Renal cortical epithelial cell (primary cell): Measurements from ENCODE around the gene CCDC167. TPM values are rescaled to one million over a fixed set of nuclear protein-coding genes. Genes with fewer than 3 reads are reported as not detected.
"Not testable (repeated sequence)": the region's sequence is repeated elsewhere in the genome, so short reads cannot be mapped to it uniquely, and the experiment has no call there.

Source experiments
- DNase-seq: peaks from one replicate; pipeline ENCODE4 v3.0.0-alpha.2; 2011; ENCODE audit warnings: low read depth
- total RNA-seq: library from RNA; depleted of rRNA; stranded (reverse); fragments of >200 nt; gene quantifications from 2 replicates; pipeline ENCODE4 v1.2.3, GENCODE V29; 2014

CCDC167 gene
- total RNA-seq, 1 donor from 2014 or later: 21.1 TPM

DNA sequence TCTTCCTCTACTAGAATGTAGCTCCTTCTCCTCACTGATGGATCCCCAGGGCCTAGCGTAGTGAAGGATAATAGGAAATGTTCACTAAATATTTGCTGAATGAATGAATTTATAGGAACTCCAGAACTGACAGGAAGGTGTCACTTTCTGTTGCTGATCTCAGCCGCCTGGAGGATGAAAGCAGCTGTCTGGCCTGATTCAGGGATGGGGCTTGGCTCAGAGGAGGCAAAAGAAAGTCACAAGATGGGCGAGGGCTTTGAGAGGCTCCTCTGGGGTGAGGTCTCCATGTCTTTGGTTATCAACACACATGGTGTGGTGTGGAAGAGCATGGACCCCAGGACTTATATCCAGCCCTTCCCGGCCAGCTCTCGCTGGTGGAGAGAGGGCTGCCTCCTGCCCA lies 11.5 kb upstream of the CCDC167 start:
- no peak for DNase-seq

DNA sequence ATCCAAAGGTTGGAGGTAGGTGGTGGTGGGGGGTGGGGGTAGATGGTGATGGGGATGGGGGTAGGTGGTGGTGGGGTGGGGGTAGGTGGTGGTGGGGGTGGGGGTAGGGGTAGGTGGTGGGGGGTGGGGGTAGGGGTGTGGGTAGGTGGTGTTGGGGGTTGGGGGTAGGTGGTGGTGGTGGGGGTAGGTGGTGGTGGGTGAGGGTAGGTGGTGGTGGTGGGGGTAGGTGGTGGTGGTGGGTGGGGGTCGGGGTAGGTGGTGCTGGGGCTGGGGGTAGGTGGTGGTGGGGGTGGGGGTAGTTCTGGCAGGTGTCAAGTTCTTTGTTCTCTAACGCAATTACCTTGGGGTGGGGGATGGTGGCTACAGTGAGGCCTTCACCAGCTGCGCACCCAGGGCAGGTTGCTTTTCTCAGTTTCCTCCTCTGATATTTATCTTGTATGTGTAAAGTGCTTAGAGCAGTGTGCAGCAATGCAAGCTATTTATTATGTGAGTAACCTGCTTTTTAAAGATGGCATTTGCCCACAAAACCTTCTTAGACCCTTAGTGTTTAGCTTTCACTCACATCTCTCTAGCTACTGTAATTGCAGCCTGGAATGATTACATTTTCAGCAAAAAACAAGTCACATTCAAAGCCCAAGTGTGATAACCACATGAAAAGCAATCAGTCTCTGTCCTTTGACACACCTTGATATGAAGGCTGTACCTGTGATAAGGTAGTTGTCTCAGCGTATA lies 8.2 kb upstream of the CCDC167 start:
- no peak for DNase-seq

DNA sequence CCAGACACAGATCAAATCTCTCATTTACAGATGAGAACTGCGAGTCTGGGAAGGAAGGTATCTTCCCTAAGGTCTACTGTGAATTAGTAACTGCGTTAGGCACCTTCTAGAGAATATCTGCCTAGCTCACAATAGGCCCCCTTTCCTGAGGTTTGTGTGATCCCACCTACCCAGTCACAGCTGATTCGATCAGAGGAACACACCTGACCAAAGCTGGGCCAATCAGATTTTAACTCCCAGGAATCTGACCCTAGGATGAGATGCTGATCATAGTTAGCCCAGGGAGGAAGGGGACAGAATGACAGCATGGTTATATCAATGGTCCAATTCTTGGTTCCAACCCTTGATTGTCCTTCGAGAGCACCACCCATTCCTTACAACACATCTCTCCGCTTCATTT lies 7.4 kb upstream of the CCDC167 start:
- no peak for DNase-seq

DNA sequence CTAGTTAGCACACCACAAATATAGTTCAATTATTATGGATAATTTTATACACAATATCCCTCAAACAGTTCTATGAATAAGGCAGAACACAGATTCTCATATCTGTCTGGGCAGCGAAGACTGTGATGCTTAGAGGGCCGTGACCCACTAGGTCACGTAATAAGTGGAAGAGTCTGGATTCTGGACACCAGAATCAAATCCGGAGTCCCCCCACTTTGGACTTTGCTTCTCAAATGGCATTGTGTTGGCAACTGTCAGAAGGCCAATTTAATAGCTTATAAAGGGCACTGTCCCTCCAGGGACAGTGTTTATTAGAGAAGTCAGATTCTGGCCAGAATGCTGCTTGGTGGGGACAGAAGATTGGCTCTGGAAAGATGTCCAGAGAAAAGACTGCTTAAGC lies 6.8 kb upstream of the CCDC167 start:
- no peak for DNase-seq

DNA sequence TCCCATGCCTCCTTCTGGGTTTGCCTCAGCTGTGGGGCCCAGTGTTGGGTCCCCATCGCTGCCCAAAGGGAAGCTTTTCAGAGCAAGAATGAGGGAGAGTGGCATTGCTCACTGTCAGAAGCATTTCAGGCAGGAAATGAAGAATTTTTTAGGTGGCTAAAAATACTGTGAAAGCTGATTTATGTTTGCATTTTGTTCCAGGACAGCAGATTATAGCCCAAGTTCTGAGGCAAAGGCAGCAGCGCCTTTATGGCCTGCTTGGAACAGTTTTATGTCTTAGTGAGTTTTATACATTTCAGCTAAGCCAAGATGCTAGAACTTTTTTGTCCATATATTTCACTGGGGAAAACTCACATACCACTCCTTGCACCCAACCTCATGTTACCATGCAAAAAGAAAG lies 4.3 kb upstream of the CCDC167 start:
- no peak for DNase-seq

DNA sequence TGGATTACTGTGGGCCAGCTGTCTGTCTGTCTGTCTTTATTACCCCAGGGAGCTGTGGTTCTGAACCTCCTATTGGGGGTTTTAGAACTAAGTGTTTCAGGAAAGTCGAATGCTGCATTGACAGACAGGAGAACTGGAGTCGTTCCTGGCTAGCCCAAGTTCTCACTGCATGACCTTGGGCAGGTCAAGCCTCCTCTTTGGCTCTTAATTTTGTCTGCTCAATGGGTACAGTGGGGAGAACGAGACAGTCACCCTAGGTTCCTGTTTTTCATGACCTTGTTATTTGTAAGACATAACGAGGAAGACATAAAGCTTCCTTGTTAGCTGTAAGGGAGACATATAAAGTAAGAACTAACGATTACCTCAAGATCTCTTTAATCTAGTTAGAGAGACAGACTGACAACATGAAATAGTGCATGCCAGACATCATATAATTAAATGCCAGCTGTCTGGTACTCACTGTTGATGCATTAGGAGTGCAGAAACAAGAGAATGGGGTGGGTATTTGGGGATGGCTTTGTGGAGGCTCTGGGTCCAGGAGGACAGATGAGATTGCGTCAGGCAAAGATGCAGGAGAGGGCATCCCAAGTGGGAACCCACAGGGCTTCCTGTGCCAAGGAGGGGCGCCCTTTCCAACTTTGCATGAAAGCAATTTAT lies 3.7 kb upstream of the CCDC167 start:
- no peak for DNase-seq

DNA sequence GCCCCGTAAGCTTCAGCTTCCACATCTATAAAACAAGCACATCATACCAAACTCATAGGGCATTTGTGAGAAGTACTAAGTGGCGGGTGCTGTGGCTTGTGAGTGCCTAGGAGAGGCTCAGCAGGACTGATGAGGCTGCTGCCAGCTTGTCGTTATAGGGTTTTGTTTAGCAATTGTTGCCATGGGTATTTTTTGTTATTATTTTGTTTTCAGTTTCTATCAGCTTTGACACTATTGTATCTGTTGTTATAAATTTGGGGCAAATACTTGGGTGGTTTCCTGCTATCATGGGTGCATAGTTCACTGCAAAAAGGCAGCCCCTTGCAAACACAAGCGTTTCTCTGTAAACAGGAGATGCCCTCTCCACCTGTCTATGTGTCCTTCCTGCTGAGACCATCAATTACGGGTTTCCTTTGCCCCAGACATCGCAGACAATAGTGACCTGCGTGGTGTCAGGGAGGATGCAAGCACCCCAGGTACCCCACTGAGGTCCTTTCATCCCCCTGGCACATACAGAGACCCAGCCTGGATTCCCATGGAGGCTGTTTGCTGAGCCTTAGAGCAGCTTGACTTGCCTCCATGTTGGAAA lies 3.1 kb upstream of the CCDC167 start:
- DNase-seq: no peak

DNA sequence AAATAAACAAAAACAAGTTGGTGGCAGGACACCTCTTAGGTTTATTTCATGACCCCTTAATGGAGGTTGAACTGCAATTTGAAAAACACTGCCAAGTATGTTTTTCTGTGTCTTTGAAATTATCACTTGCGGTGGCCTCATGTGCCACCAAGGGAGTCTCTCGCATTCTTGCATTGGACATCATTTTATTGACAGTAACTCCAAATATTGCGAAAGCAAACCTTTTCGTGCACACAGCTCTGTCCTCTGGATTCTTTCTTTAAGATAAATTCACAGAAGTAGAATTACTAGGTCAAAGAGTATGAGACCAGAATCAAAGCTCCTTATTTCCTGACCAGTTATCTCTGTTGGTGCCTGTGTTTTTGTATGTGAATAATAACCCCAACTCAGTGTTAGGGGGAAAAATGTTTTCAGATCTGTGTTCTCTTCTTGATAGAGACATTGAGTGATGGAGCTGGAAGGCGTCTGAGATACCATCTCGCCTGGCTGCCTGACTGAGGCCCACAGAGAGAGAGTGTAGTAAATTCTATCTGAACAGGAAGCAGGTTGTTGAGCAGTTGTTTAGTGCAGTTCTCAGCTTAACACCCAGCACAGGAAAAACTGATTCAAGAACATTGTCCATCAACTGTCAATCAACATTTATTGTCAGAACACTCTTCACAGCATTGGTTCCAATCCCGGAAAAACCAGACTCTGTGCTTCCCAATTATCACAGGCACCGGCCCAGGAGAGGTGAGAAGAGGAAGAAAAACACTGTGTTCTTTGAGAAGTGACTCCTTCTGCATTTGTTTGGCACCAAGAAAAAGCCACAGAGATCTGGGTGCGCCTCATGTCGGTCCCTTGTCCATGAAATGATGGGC lies 2.2 kb upstream of the CCDC167 start:
- no peak for DNase-seq

DNA sequence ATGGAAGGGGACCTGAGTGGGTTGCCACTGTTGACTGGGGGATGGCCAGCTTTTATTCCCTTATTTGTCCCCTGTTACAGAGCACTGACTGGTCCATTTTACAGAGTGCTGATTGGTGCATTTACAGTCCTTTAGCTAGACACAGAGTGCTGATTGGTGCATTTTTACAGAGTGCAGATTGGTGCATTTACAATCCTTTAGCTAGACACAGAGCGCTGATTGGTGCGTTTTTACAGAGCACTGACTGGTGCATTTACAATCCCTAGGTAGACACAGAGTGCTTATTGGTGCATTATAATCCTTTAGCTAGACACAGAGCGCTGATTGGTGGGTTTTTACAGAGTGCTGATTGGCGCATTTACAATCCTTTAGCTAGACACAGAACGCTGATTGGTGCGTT lies 1.2 kb upstream of the CCDC167 start:
- DNase-seq: not testable (repeated sequence)

DNA sequence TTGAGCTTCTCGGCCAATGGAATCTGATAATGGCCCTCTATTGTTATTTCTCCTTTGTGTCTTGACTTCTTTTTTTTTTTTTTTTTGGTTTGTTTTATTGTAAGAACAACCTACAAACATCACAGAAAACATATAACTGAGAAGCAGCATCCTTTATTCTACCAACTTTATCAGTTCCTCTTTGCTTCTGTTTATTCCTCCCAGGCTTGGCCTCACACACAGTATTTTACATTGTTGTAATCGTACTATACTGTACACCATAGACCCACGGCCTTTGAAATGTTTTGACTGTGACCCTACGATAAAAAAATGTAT lies 558 bp upstream of the CCDC167 start:
- DNase-seq: no peak

DNA sequence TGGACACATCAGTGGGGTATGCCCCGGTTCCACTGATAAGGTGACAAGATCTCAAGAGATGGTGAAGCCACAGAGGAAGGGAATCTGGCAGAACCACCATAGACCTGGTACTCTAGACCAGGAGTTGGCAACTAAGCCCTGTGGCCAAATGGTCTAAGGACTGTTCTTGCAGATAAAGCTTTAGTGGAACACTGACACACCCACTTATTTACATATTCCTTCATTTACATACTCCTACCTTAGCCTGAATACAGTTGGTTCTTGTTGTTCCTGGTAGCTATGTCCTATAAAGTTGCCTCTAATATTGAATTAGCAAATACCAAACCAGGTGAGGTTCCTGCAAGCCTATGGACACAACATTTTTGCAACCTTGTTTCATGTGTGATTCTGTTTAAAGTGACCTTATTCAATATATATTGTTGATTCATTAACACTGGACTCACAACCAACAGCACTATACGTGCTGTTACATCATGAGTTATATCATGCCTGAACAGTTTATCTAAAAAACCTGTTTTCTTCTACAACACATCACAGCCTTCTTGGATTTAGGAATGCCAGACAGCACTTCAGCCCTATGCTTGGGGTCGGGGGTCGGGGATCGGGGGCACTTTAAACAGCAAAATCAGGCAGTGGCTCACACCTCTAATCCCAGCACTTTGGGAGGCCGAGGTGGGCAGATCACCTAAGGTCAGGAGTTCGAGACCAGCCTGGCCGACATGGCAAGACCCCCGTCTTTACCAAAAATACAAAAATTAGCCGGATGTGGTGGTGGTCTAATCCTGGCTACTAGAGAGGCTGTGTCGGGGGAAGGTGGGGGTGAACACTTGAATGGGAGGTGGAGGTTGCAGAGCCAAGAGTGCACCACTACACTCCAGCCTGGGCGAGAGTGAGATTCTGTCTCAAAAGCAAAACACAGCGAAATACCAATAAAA lies 2.5 kb downstream of the CCDC167 start:
- DNase-seq: no peak

DNA sequence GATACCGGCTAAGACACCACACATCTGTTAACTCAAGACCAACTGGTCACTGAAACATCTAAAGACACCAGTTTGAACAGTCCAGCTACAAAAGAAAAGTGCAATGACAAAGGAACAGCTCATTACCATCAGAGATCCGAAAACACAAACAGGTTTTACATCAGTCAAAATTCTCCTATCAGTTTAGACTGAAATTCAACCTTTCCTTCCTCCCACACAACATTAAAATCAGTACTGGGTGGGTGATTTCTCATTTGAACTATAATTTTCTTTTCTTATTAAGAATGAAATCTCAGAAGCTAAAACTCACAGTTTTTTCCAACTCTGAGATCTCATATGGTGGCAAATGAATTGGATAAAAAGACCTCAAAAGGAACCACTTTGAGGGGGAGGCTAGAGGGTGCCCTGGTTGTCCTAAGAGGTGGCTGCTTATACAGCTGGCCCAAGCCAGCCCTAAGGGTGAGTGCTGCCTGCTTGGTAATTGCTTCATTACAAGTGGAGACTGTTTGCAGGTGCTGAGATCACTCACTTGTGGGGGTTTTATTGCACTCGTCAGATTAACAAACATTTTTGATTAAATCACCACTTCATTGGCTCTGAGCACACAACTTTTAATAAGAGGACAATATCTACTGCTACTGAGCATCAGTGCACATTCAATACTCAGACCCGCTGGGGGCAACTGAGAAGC lies 4.3 kb downstream of the CCDC167 start:
- DNase-seq: peak; percentile 29

DNA sequence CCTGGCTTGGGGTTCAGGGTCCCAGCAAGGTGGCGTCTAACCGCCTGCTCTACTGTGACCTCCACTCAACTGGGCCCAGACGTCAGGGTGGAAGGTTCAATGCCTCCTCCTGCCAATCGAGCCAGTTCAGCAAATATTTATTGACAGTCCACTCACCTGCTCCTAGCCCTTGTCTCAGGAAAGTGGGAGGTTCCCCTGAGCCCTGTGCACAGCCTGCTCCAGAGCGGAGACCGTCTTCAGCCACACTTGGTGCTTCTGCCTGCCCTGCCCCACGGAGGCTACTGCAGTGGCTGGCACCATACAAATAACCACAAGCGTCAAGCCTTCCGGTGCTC lies 6.1 kb downstream of the CCDC167 start:
- no peak for DNase-seq

DNA sequence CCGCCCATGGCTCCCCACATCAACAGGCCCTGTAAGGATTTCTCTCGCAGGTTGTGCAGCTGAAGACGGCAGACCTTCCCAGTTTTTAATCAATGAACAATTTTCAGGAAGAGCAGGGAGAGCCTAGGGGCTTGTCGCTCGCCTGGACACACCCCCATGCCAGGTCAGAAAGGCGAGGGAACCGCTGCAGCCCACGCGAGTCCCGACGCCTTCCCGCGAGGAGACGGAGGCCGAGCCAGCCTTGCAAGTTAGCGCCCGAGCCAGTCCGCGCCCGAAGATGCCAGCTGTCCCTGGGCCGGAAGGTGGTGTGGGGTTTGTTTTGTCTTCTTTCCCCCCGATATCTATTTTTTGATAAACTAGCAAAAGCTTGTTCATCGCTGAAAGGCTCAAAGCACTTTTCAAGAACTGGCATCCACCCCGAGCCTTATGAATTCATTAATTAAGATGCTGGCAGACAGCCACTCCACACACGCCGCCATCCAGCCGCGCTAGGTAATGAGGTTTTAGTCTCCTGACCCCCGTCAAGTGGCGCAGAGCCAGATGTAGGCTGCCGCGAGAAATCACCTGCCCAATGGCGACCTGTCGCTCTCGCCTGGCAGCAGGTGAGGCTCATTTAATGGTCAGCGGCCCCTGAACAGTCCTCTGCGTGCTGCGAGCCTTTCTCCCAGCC lies 6.6 kb downstream of the CCDC167 start:
- DNase-seq: peak; percentile 4

DNA sequence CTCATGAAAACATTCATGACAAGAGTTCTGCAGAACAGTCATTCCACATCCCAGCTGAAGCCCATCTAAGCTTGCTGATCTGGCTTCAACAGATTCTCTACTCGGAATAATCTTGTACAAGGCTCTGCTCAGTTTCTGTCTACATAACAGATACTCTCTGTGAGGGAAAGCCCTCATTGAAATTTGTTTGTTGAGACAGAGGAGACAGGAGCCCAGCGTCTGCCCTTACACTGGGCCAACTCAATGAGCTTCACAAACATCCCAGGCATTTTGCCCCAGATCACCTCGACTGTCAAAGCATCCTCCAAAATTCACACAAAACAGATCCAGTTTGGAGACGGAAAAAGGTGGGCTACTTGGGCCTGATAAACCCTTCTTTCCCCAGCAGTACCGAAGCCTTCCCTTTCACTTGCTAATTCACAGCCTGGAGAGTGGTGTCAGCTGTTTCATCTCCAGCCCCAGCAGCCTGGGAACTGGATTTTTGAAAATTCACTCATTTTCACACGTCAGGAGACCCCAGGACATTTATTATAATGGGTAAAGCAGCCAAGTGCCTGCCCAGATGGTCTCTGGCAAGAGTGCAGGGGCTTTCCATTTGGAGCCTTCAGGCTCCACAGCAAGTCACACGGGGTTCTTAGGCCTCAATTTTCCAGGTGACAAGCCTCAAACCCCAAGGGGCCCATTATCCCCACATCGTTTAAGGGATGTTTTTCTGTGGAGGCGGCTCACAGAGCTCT lies 7.3 kb downstream of the CCDC167 start:
- no peak for DNase-seq

DNA sequence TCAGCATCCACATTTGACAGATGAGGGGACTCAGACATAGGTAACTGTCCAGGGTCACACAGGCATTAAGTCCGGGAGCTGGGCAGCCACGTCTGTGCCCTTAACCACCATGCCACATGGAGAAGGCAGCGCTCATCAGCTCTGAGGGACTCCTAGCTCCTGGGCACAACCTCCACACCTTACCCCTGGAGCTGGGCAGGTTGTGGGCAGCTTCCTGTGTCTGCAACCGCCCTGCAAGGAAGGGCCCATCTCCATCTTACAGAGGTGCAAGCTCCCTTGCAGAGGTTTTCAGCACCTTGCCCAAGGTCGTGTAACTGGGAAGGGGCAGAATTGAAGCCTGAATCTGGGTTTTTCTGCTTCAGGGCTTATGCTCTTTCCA lies 7.9 kb downstream of the CCDC167 start:
- no peak for DNase-seq

DNA sequence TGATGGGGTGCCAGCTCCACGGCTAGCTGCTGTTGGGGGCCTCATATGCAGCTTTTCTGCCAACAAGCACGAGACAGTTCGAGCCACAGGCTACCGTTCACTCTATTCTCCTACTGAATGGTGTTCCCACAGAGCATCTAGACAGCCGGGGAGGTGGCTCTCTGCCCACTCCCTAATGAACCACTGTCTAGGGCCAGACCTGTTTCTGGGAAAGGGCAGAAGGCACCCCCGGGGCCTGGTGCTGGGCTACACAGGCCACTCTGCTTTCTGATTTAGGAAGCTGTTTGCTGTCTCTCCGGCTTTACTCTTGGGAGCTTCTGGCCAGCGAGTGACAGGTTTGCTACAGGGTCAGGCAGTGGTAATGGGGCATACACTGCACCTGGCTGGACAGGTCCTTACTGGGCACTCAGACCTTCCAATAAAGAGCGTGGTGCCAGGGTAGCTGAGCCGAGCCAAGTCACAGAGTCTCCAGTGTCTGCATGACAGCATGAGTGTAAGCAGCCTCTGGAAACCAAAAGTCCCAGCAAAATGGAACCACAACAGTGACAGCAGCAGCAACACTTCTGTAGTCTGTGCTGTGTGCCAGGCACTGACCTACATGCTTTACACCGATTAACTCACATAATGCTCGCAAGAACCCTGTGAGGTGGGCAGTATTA lies 8.4 kb downstream of the CCDC167 start:
- DNase-seq: no peak

DNA sequence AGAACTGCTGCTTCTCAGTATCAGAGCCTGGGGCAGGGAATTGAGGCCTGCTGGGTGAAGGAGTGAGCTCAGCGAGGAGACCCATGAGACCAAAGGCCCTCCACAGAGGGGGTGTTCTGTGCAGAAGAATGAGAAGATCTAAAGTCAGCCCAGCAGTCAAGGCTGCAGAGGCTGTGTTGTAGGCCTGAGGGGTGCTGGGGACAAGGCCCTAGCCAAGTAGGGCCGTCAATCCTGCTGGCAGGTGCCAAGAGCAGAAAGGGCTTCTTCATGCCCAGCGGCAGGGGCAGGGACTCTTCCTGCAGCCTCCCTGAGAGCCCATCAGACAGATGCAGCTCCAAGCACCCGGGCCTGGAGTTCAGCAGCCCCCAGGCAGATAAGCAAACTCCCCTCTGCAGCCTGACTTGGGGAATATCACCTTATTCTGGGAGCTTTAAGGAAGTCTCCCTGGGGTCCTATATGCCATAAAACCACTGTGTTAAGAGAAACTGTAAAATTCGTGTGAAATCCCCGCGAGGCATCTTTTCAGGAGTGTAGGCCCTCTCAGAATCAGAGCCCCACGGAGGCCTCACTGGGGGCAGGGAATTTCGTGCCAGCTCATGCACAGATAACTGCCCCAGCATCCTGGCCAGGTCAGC lies 9.0 kb downstream of the CCDC167 start:
- no peak for DNase-seq
